RCC 7860 (cell line): ENCODE results near the gene ZFP36L1.

Experiments
- DNase-seq: peaks from one replicate; pipeline ENCODE4 v3.0.0-alpha.2; 2015; ENCODE audit warnings: low spot score
- FAIRE-seq: peaks from 2 replicates; lab custom pipeline; 2012; peaks lifted over from hg19 to GRCh38; lab: Jason Lieb, UNC

The ZFP36L1 gene, protein sequence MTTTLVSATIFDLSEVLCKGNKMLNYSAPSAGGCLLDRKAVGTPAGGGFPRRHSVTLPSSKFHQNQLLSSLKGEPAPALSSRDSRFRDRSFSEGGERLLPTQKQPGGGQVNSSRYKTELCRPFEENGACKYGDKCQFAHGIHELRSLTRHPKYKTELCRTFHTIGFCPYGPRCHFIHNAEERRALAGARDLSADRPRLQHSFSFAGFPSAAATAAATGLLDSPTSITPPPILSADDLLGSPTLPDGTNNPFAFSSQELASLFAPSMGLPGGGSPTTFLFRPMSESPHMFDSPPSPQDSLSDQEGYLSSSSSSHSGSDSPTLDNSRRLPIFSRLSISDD

DNA sequence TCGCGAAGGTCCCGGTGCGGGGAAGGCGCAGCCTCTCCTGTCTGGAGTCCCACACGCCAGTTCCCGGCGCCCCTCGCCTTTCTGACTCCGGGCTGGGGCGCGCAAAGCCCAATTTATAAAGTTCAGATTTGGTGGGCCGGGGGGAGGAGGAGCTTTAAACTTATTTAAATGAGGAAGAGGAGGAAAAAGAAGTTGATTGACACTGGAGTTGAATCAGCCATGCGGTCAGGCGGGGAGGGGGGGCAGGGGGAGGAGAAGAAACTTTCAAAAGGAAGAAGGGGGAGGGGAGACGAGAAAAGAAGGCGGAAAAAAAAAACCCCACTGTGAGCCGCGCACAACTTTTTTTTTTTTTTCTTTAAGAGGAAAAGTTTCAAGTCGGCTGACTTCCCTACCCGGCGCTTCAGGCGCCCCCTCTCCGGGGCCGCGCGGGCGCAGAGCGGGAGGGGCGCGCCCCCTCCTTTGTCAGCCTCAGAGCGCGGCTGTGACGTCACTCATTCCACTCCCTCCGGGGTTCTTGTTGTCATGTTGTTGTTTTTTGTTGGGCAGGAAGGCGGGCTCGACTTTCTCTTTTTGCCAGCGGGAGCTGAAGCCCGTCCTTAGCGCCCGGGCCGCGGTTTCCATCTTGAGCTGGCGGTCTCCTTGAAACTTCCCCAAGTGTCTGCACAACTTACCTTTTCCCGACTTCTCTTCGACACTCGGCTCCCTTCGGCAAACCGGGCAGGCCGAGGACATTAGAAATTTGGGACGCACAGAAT lies at the start of gene ZFP36L1:
Gene ZFP36L1, minus strand, starts transcription at position 89 of the 755 bp plus-strand sequence. CDS start 129 bp downstream, outside the sequence.
- DNase-seq (peak; percentile 87), FAIRE-seq (no peak)

GRCh38 chr14:68842298-68842697 lies 49.4 kb upstream of the ZFP36L1 start:
- DNase-seq (no peak), FAIRE-seq (no peak)

DNA sequence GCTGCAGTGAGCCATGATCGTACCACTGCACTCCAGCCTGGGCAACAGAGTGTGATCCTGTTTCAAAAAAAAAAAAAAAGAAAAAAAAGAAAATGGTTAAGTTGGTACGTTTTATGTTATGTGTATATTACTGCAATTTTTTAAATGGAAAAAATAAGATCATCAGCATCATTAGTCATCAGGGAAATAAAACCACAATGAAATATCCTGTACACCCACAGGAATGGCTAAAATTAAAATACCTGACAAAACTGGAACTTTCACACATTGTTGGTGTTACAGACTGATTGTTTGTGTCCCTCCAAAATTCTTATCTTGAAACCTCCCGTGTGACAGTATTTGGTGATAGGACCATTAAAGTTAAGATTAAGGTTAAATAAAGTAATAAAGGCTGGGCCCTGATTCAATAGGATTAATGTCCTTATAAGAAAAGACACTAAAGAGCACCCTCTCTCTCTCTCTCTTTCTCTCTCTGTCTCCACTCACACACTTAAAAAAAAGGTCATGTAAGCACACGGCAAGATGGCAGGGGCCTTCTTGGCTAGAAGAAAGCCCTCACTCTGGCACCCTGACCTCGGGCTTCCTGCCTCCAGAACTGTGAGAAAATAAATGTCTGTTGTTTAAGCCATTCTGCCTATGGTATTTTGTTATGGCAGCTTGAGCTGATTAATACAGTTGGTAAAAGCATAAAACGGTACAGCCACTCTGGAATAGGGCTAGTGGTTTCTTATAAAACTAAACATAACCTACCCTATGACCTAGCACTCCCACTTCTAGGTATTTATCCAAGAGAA lies 48.3 kb upstream of the ZFP36L1 start:
- FAIRE-seq (no peak), DNase-seq (no peak)

GRCh38 chr14:68840454-68840853 lies 47.6 kb upstream of the ZFP36L1 start:
- FAIRE-seq (no peak), DNase-seq (no peak)

DNA sequence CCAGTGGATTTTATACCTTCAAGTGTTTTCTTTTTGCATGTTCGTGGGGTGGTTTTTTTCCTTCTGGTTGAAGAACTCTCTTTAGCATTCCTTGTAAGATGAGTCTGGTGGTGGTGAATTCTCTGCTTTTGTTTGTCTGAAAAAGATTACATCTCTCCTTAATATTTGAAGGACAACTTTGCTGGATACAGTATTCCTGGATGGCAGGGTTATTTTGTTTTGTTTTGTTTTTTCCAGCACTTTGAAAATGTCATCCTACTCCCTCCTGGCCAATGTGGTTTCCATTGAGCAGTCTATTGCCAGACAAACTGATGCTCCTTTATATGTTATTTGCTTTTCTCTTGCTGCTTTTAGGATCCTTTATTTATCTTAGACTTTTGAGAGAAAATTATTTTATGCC lies 43.2 kb upstream of the ZFP36L1 start:
- FAIRE-seq (no peak), DNase-seq (no peak)

- DNase-seq (no peak), FAIRE-seq (no peak)
Observed at GRCh38 chr14:68834816-68835215, 41.9 kb upstream of the ZFP36L1 start.

- DNase-seq, result no peak
- no peak for FAIRE-seq
Observed at GRCh38 chr14:68828698-68829097, 35.8 kb upstream of the ZFP36L1 start.

DNA sequence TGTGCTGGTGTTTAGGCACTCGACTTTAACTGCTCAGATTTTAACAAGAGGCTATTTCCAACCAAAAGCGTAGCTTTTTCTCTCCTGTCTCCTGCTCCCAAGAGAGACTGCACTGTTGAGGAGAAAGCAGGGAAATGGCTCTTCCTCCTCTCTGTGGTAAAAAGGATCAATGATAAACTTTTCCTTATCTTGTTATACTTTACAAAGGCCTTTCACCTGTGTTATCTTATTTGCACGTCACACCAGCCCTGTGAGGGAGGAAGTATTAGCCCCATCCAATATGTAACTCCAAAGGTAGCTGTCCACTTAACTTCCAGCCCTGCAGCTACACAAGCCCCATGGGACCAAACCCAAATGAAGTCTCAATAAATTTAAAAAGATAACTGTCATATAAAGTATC lies 32.9 kb upstream of the ZFP36L1 start:
- FAIRE-seq (no peak), DNase-seq (no peak)

- DNase-seq (peak; percentile 54), FAIRE-seq (no peak)
Observed at GRCh38 chr14:68824517-68825347, 31.9 kb upstream of the ZFP36L1 start.

DNA sequence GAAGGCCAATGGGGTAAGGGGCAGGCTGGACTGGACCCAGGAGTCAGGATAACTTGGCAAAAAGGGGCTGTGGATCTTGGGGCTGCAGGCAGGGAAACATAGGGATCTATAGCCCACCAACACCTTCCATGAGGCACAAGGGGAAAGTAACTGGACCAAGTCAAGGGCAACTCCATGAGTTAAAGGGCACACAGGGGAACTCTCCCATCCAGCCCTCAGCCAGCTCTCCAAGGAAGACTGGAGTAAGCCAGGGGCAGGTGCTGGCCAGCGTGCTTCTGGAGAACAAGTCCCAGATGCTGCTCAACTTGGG lies 31.3 kb upstream of the ZFP36L1 start:
- DNase-seq, result no peak
- no peak for FAIRE-seq

DNA sequence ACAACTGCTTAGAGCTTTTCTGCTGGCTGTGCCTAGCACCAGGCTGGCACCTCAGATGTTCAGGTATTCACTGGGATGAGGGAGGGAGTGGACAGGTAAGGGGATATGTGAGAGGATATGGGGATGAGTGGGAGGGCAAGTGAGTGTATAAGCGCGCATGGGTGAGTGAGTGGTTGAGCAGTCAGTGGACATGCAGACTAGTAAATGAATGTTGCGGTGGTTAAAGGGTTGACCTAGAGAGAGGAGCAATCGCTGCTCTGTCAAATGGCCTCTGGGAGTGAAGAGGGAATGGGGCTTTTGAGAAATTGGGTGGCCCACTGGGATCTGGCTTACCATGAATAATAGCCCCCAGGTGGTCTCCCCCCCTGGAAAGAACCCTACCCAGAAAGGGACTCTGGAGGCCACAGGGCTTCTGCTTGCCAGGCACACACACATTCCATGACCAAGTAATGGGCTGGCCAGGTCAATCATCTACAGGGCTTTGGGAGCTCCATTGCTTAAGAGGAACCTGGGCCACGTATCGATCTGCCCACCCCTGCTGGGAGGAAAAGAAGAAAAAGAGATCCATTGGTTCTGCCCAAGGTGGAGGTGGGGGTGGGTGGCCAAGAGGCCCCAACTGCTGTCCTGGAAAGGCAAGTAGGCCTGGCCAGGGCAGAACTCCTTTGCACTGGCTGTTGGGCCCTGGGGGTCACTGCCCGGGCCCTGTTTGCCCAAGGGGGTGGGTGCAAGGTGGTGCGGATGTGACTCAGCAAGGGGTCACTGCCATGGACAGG lies 30.8 kb upstream of the ZFP36L1 start:
- no peak for FAIRE-seq
- DNase-seq, result peak; percentile 17

GRCh38 chr14:68822926-68823325 lies 30.1 kb upstream of the ZFP36L1 start:
- no peak for FAIRE-seq
- DNase-seq, result no peak

DNA sequence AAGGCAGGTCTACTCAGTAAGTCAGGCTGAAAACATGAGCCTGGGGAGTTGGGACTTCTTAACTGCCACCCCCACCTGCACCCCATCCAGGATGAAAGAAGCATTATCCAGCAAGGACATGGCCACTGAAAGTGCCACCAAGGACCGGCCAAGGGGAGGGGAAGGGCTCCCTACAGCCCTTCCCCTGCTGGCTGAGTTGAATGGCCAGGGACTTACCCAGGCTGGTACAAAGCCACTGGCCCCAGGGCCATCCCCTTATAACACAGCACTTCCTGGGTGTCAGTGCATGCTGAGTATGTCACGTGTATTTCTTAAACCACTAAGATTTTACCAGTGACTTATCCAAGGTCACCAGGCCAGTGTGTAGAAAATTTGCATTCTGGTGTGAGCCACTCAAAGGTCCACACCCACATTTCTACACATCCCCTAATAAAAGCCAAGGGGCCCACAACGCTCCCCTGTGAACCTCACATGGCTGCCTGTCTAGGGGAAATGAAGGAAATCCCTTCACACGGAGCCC lies 29.3 kb upstream of the ZFP36L1 start:
- no peak for FAIRE-seq
- peak; percentile 8 for DNase-seq

- FAIRE-seq (no peak), DNase-seq (peak; percentile 54)
Observed at GRCh38 chr14:68820999-68821683, 28.3 kb upstream of the ZFP36L1 start.

GRCh38 chr14:68820536-68820935 lies 27.7 kb upstream of the ZFP36L1 start:
- DNase-seq, result no peak
- FAIRE-seq, result no peak

DNA sequence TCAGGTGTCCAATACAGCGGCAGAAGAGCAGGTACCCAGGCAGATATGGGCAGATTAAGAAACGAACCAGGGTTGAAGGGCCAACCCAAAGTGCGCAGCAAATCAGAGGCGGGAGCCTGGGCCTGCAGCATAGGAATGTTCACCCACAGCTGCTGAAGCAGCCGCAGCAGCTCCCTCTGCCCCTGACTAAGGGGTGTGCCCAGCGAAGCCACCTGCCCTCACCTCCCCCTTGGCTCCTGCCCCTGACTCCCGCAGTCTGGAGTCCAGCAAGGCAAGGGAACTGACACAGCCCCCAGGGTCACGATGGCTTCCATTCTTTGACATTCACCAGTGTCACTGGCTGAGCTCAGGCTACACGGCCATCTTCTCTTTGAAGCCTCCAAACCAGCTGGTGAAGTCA lies 27.3 kb upstream of the ZFP36L1 start:
- no peak for FAIRE-seq
- DNase-seq, result no peak

GRCh38 chr14:68819260-68819691 lies 26.4 kb upstream of the ZFP36L1 start:
- no peak for FAIRE-seq

DNA sequence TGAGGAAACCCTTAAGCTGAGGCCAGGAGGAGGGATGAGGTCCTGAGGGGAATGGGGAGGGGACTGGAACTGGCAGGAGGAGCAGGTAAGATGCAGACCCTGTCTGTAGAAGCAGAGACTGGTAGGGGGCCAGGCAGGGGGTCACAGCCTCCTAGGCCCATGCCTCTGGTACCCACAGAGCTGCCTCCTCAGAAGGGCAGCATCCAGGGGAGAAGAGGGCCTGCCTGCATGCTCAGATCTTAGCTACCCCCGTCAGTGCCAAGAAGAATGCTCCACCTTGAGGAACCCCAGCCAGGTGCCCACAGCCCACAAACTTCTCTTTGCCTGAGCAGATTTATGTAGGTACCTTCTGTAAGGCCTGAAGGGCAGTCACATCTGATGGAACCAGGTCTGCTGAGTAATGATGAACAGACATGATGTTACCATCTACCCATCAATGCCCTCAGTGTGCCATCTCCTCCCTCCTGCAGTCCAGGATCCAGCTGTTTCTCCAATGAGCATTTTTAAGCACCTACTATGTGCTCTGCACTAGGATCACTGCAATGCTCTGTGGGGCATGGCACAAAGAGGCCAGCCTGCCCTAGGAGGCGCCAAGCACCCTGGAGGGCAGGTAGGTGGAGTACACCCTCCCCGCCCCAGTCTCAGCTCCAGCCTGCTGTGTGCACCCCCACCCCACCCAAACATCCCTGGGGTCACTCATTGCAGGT lies 24.8 kb upstream of the ZFP36L1 start:
- DNase-seq, result no peak
- FAIRE-seq, result no peak

More at GRCh38 chr14:68819260-68819691, 26.4 kb upstream of the ZFP36L1 start:
- peak; percentile 63 for DNase-seq
